PC-9 (cell line): ENCODE measurements around the gene FLNC. TPM values are rescaled to one million over a fixed set of nuclear protein-coding genes. Genes with fewer than 3 reads are reported as not detected.

Source experiments
- BruUV-seq: library from RNA; stranded (reverse); fragments of 400-500 nt; replicated peaks from 2 replicates; lab custom pipeline; 2021; lab: Mats Ljungman, UMichigan
- CTCF ChIA-PET: fragments of 300-600 bp; sonication (Branson Sonifier 250); formaldehyde crosslinking; loops from one replicate; lab custom pipeline; 2022; ENCODE audit warnings: antibody characterized with exemption; lab: Charles Lee
- POLR2A ChIA-PET: fragments of 300-600 bp; sonication (Branson Sonifier 250); formaldehyde crosslinking; loops from one replicate; lab custom pipeline; 2022; ENCODE audit warnings: antibody characterized with exemption; ENCODE audit not compliant: unreplicated experiment; lab: Charles Lee
- DNase-seq, 2 experiments: peaks; one replicate each; pipeline versions ENCODE4 v3.0.0 to v3.0.0-alpha.2; 2015 to 2022; ENCODE audit warnings: mixed read lengths in 1 of 2
- H2AFZ ChIP-seq: fragments of 200-600 bp; sonication (generic); 2 replicates; pipeline ENCODE4 v1.8.1; 2017; ENCODE audit warnings: antibody characterized with exemption
- H3F3A ChIP-seq: fragments of 200-600 bp; sonication (generic); 2 replicates; pipeline ENCODE4 v1.8.1; 2017; ENCODE audit warnings: antibody characterized with exemption, mild to moderate bottlenecking, low read depth; ENCODE audit not compliant: insufficient read depth
- H3K27ac ChIP-seq: fragments of 200-600 bp; sonication (generic); 2 replicates; pipeline ENCODE4 v1.6.1; 2016; ENCODE audit warnings: mixed run types
- H3K27me3 ChIP-seq: fragments of 200-600 bp; sonication (generic); 2 replicates; pipeline ENCODE4 v1.6.1; 2016; ENCODE audit warnings: low read depth, mixed run types; ENCODE audit not compliant: insufficient read depth
- H3K36me3 ChIP-seq: fragments of 200-600 bp; sonication (generic); 2 replicates; pipeline ENCODE4 v1.6.1; 2016; ENCODE audit warnings: low read depth, mixed run types
- H3K4me1 ChIP-seq: fragments of 200-600 bp; sonication (generic); replicated peaks from 2 replicates; pipeline ENCODE4 v1.6.1; 2016; ENCODE audit warnings: mixed run types; ENCODE audit not compliant: insufficient read depth
- H3K4me2 ChIP-seq: fragments of 200-600 bp; sonication (generic); 2 replicates; pipeline ENCODE4 v1.6.1; 2017; ENCODE audit warnings: mixed run types
- H3K4me3 ChIP-seq: fragments of 200-600 bp; sonication (generic); 2 replicates; pipeline ENCODE4 v1.6.1; 2016; ENCODE audit warnings: mixed run types
- H3K79me2 ChIP-seq: fragments of 200-600 bp; sonication (generic); 2 replicates; pipeline ENCODE4 v1.6.1; 2017; ENCODE audit warnings: low read depth, mixed run types
- H3K9me2 ChIP-seq: fragments of 200-600 bp; sonication (generic); 2 replicates; pipeline ENCODE4 v1.8.1; 2017; ENCODE audit warnings: mild to moderate bottlenecking; ENCODE audit not compliant: insufficient read depth
- H3K9me3 ChIP-seq: fragments of 200-600 bp; sonication (generic); 2 replicates; pipeline ENCODE4 v1.8.1; 2016; ENCODE audit warnings: low read depth; ENCODE audit not compliant: insufficient read depth
- H4K20me1 ChIP-seq: fragments of 200-600 bp; sonication (generic); 2 replicates; pipeline ENCODE4 v1.8.1; 2017; ENCODE audit not compliant: insufficient read depth
- CTCF ChIP-seq: fragments of 200-600 bp; sonication (generic); conservative IDR thresholded peaks from 2 replicates; pipeline ENCODE4 v1.6.1; 2017; ENCODE audit warnings: mixed run types, antibody characterized with exemption, mild to moderate bottlenecking, moderate library complexity
- EZH2 ChIP-seq: fragments of 200-600 bp; sonication (generic); IDR thresholded peaks from 2 replicates; pipeline ENCODE4 v1.8.0; 2017; ENCODE audit warnings: antibody characterized with exemption, low read depth
- intact Hi-C: fragments of 100-400 bp; cut with micrococcal nuclease; formaldehyde crosslinking; loops from one replicate; pipeline ENCODE4 v1.10.0; 2022; ENCODE audit not compliant: unreplicated experiment
- total RNA-seq: library from RNA; stranded (reverse); gene quantifications from 2 replicates; pipeline ENCODE4 v1.2.3, GENCODE V29; 2021

FLNC gene
- total RNA-seq, 1 experiment from 2014 or later, result 75.5 TPM

GRCh38 chr7:128867241-128867640 lies 37.0 kb downstream of the FLNC start:
- Histone ChIP-seq H3K4me2 (no peak overlapping the region), H3F3A (peaks cover 35% of the 10 kb centered on the region), H3K79me2 (peaks cover 21% of the 10 kb centered on the region), H4K20me1 (peaks cover 5% of the 10 kb centered on the region), H3K27ac (no peak overlapping the region), H2AFZ (no peak overlapping the region), H3K4me3 (no peak overlapping the region), H3K9me2 (no peaks in the 10 kb centered on the region), H3K36me3 (no peaks in the 10 kb centered on the region), H3K4me1 (peaks cover 34% of the 10 kb centered on the region), H3K9me3 (no peaks in the 10 kb centered on the region), H3K27me3 (no peaks in the 10 kb centered on the region)
- ChIA-PET POLR2A (no interaction called here), CTCF (no interaction called here)
- no peak for DNase-seq
- TF ChIP-seq EZH2 (no peak), CTCF (no peak)
- intact Hi-C loops, result no loop called here
- no TSS peak for BruUV-seq

GRCh38 chr7:128867842-128868623 lies 37.8 kb downstream of the FLNC start:
- DNase-seq, result no peak
- Histone ChIP-seq H3K9me2 (no peaks in the 10 kb centered on the region), H3K27ac (no peak overlapping the region), H3K27me3 (no peaks in the 10 kb centered on the region), H3K4me3 (peak overlapping the region; percentile 60; the same call in 1 of the 2 replicates), H3K9me3 (no peaks in the 10 kb centered on the region), H4K20me1 (peaks cover 5% of the 10 kb centered on the region), H3K4me1 (peaks cover 42% of the 10 kb centered on the region), H2AFZ (no peak overlapping the region), H3K79me2 (peaks cover 18% of the 10 kb centered on the region), H3K36me3 (no peaks in the 10 kb centered on the region), H3F3A (peaks cover 37% of the 10 kb centered on the region), H3K4me2 (peak overlapping the region; percentile 93)
- POLR2A ChIA-PET, result no interaction called here
- CTCF ChIA-PET, result no interaction called here
- no TSS peak for BruUV-seq
- no peak for TF ChIP-seq EZH2
- TF ChIP-seq CTCF, result no peak
- intact Hi-C loops, result no loop called here

GRCh38 chr7:128868624-128869137 lies 38.5 kb downstream of the FLNC start:
- CTCF ChIA-PET, result no interaction called here
- H3K9me2 ChIP-seq, result no peaks in the 10 kb centered on the region
- H3F3A ChIP-seq, result peaks cover 34% of the 10 kb centered on the region
- no TSS peak for BruUV-seq
- H3K4me2 ChIP-seq, result peak overlapping the region; percentile 93
- no peaks in the 10 kb centered on the region for H3K9me3 ChIP-seq
- peaks cover 44% of the 10 kb centered on the region for H3K4me1 ChIP-seq
- H3K27me3 ChIP-seq, result no peaks in the 10 kb centered on the region
- POLR2A ChIA-PET, result no interaction called here
- no peak overlapping the region for H3K27ac ChIP-seq
- H4K20me1 ChIP-seq, result peaks cover 4% of the 10 kb centered on the region
- peak overlapping the region; percentile 50; the same call in 1 of the 2 replicates for H2AFZ ChIP-seq
- TF ChIP-seq CTCF, result no peak
- TF ChIP-seq EZH2, result no peak
- no peaks in the 10 kb centered on the region for H3K36me3 ChIP-seq
- DNase-seq, result no peak
- intact Hi-C loops, result no loop called here
- peak overlapping the region; percentile 60 for H3K4me3 ChIP-seq
- peaks cover 11% of the 10 kb centered on the region for H3K79me2 ChIP-seq
